Neural crest cell (in vitro differentiated cells): Measurements from ENCODE around the gene HPN. TPM values are rescaled to one million over a fixed set of nuclear protein-coding genes. Genes with fewer than 3 reads are reported as not detected.

Experiments
- DNase-seq: peaks from one replicate; pipeline ENCODE4 v3.0.0; 2021; ENCODE audit warnings: low read depth, mixed read lengths, low spot score
- H3K27ac Mint-ChIP-seq: one replicate; pipeline ENCODE4 v1.8.0; 2021; ENCODE audit warnings: mild to moderate bottlenecking, mixed read lengths; ENCODE audit not compliant: unreplicated experiment
- H3K27me3 Mint-ChIP-seq: 2 replicates; pipeline ENCODE4 v1.8.0; 2021; ENCODE audit warnings: low read depth, mild to moderate bottlenecking, mixed read lengths
- H3K36me3 Mint-ChIP-seq: 2 replicates; pipeline ENCODE4 v1.8.0; 2021; ENCODE audit warnings: low read depth, mild to moderate bottlenecking, mixed read lengths
- H3K4me1 Mint-ChIP-seq: 2 replicates; pipeline ENCODE4 v1.8.0; 2021; ENCODE audit warnings: mixed read lengths
- H3K4me3 Mint-ChIP-seq: one replicate; pipeline ENCODE4 v1.8.0; 2021; ENCODE audit warnings: mild to moderate bottlenecking, mixed read lengths
- H3K9me3 Mint-ChIP-seq: 2 replicates; pipeline ENCODE4 v1.8.0; 2021; ENCODE audit warnings: mixed read lengths
- total RNA-seq: library from RNA; stranded (reverse); gene quantifications from 2 replicates; pipeline ENCODE4 v1.2.1, GENCODE V29; 2021
- TF ChIP-seq, protein P1 (sequence below): fragments of 200-600 bp; sonication (generic); conservative IDR thresholded peaks from 2 replicates; pipeline ENCODE4 v1.5.0; 2021; ENCODE audit warnings: antibody characterized with exemption, mild to moderate bottlenecking

HPN gene
- total RNA-seq, 1 donor from 2014 or later, result 0.26 TPM

DNA sequence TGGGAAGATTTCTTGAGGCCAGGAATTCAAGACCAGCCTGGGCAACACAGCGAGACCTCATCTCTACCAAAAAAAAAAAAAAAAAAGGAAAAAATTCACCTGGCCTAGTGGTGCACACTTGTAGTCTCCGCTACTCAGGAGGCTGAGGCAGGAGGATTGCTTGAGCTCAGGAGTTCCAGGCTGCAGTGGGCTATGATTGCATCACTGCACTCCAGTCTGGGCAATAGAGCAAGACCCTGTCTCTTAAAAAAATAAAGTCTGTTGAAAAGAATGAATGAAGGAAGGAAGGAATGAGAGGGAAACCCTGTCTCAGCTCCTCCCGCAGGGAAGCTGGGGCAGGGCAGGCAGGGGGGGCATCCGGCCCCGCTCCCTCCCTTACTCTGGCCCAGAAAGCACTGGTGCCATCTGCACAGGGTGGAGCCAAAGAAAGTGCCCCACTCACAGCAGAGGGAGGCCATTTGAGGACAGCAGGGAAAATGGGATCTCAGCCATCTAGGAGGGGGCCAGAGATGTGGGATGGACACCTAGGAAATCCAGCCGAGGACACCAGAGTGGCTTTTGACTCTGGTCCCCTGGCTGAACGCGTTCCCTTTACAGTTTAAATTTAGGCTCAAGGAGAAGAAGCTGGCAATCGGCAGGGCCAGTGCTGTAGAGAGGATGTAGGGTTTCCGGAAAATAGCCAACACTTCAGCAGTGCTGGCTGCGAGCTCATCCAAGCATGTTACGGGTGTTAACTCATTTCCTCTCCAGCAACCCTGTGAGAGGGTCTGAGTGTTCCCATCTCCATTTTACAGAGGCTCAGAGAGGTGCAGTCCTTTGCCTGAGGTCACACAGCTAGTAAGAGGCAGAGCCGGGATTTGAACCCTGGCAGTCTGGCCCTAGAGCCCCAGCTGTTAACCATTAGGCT is 3.6 kb upstream of the HPN start:
- H3K4me3 Mint-ChIP-seq, result peak overlapping the region; percentile 23
- H3K9me3 Mint-ChIP-seq, result no peaks in the 10 kb centered on the region
- no peak for DNase-seq
- peaks cover 12% of the 10 kb centered on the region for H3K27me3 Mint-ChIP-seq
- peaks cover 11% of the 10 kb centered on the region for H3K4me1 Mint-ChIP-seq
- H3K36me3 Mint-ChIP-seq, result no peaks in the 10 kb centered on the region
- no peak overlapping the region for H3K27ac Mint-ChIP-seq
- TF ChIP-seq, protein P1, sequence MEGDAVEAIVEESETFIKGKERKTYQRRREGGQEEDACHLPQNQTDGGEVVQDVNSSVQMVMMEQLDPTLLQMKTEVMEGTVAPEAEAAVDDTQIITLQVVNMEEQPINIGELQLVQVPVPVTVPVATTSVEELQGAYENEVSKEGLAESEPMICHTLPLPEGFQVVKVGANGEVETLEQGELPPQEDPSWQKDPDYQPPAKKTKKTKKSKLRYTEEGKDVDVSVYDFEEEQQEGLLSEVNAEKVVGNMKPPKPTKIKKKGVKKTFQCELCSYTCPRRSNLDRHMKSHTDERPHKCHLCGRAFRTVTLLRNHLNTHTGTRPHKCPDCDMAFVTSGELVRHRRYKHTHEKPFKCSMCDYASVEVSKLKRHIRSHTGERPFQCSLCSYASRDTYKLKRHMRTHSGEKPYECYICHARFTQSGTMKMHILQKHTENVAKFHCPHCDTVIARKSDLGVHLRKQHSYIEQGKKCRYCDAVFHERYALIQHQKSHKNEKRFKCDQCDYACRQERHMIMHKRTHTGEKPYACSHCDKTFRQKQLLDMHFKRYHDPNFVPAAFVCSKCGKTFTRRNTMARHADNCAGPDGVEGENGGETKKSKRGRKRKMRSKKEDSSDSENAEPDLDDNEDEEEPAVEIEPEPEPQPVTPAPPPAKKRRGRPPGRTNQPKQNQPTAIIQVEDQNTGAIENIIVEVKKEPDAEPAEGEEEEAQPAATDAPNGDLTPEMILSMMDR, result no peak

DNA sequence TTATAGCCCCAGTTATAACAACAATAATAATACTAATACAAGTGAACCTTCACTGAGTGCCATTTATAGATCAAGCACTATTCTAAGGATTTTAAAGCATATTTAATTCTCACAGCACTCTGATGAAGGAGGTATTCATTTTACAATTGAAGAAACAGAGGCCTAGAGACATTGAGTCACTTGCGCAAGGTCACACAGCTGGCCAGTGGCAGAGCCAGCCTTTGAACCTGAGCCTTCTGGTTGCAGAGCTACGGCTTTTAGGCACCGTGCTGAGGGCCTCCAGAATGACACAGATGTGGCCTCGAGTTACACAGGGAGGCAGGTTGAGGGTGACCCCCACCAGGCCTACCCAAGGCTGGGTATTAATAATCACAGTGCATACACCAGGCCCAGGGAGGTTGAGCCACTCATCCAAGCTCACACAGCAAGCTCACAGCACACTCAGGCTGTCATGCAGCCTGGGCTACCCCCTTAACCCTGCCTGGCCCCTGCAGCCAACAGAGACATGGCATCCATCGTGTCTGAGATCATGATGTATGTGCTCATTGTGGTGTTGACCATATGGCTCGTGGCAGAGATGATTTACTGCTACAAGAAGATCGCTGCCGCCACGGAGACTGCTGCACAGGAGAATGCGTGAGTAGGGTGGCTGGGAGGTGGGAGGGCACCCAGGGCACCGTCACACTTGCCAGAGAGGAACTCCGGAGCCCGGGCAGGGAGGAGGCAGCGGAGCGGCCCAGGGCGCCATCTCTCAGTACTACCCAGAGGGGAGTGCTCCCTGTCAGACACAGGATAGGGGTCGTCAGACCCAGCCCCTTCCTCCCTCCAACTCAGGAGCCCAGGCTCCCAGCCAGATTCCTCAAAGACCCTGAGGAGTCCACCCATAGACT is 2.7 kb upstream of the HPN start:
- H3K9me3 Mint-ChIP-seq, result no peaks in the 10 kb centered on the region
- TF ChIP-seq, protein P1, result no peak
- H3K4me3 Mint-ChIP-seq, result no peak overlapping the region
- no peak for DNase-seq
- H3K36me3 Mint-ChIP-seq, result no peaks in the 10 kb centered on the region
- H3K4me1 Mint-ChIP-seq, result peaks cover 11% of the 10 kb centered on the region
- H3K27ac Mint-ChIP-seq, result no peak overlapping the region
- H3K27me3 Mint-ChIP-seq, result peaks cover 5% of the 10 kb centered on the region

DNA sequence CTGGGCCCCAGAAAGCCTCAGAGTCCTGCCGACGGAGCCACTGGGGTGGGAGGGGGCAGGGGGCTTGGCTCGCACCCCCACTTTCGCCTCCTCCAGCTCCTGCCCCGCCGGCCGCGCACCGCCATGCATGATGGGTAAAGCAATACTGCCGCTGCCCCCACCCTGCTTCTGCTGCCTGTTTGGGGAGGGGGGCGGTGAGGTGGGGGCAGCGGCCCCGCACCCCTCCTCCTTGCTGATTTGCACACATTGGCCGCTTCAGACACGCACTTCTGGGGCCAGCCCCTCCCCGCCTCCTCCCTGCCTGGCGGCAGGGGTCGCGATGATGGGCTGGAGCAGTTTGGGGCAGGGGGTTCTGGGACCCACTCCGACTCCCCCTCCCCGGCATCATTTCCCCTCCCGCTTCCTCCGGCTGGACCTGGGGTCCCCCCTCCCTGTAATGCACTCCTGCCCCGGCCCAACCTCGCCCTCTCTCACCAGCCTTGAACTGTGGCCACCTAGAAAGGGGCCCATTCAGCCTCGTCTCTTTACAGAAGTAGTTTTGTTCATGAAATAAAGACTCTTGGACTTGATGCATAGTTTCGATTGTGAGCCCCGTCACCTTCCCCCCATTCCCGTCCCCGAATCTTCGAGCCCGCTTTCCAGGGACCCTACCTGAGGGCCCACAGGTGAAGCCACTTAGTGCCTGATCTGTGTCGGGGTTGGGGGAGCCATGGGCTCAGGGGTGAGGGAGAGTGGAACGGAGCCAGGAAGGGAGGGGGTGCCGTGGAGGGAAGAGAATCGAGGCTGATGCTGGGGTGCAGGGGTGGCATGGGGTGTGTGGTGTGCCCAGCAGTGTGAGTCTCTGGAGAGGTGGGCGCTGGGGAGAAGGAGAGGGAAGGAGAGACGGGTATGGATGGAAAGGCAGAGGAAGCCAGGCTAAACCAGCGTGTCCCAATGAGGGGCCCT is 1.4 kb upstream of the HPN start:
- H3K4me3 Mint-ChIP-seq, result peak overlapping the region; percentile 49
- peaks cover 18% of the 10 kb centered on the region for H3K4me1 Mint-ChIP-seq
- TF ChIP-seq, protein P1, result no peak
- H3K27me3 Mint-ChIP-seq, result no peaks in the 10 kb centered on the region
- no peak for DNase-seq
- no peak overlapping the region for H3K27ac Mint-ChIP-seq
- H3K36me3 Mint-ChIP-seq, result no peaks in the 10 kb centered on the region
- H3K9me3 Mint-ChIP-seq, result no peaks in the 10 kb centered on the region

DNA sequence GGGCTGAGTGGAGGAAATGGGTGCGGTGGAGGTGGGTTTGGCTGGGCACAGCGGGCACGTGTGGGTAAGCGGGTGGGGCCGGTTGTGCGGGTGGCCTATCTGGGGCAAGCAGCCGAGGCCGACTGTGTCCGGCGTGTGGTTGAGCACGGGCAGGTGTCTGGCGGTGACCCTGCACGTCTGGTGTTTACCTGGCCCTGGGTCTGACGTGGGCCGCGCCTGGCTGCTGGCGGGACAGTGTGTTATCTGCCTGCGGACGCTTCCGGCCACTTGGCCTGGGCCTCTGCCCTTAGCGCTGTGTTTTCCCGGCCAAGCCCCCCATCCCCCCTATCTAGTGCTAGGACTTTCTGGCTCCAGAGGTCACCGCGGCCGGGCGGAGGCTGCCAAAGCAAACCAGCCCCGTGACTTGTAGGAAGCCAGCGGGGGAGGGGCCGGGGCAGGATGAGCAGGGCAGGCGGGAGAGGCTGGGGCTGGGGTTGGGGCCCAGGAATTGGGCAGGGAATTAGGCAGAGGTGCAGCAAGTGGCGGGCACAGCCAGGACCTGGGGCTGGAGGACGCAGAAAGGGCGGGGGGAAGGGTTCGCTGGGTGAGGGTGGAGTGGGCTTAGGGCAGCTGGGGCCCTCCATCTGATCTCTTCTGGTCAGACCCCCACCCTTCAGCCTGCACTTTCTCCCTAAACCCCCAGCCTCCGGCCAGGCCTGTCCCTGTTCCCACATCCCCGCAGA is 534 bp upstream of the HPN start:
- Mint-ChIP-seq H3K4me1 (peaks cover 23% of the 10 kb centered on the region), H3K27ac (no peak overlapping the region), H3K27me3 (no peaks in the 10 kb centered on the region), H3K9me3 (no peaks in the 10 kb centered on the region), H3K36me3 (no peaks in the 10 kb centered on the region), H3K4me3 (peak overlapping the region; percentile 49)
- DNase-seq, result peak; percentile 51
- TF ChIP-seq, protein P1, result no peak
